ENCODE data around the gene CLK4.

The CLK4 gene

DNA sequence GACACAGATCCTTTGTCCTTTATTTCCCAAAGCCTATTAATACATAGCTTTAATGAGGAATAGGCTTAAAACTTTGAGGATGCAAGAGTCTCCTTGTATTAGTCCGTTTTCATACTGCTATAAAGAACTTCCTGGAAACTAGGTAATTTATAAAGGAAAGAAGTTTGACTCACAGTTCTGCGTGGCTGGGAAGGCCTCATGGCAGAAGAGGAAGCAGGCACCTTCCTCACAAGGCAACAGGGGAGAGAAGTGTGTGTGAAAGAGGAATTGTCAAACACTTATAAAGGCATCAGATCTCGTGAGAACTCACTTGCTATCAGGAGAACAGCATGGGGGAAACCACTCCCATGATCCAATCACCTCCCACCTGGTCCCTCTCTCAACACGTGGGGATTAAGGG, 5.4 kb upstream of the CLK4 start:
- DNase-seq: no peak

GRCh38 chr5:178630951-178631350, 4.1 kb upstream of the CLK4 start:
- DNase-seq: no peak

GRCh38 chr5:178630475-178630930, 3.7 kb upstream of the CLK4 start:
- no peak for DNase-seq

DNA sequence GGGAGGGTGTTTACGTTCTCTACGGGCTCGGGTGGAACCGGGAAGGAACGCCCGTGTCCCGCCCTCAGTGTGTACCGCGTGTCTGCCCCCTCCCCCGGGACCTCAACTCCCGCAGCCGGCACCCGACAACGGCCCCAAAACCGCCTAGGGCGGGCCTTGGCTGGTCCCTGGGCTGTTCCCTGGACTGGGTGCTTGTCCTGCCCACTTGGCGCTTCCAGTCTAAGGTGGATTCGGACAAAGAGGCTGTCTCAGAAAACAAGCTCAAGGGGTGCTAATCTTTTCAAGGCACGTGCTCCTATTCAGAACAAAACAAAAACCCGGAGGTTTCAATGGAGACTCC, 379 bp upstream of the CLK4 start:
- no peak for DNase-seq

- DNase-seq: no peak
These were observed 969 bp downstream of the CLK4 start for GRCh38 chr5:178625679-178626483.

DNA sequence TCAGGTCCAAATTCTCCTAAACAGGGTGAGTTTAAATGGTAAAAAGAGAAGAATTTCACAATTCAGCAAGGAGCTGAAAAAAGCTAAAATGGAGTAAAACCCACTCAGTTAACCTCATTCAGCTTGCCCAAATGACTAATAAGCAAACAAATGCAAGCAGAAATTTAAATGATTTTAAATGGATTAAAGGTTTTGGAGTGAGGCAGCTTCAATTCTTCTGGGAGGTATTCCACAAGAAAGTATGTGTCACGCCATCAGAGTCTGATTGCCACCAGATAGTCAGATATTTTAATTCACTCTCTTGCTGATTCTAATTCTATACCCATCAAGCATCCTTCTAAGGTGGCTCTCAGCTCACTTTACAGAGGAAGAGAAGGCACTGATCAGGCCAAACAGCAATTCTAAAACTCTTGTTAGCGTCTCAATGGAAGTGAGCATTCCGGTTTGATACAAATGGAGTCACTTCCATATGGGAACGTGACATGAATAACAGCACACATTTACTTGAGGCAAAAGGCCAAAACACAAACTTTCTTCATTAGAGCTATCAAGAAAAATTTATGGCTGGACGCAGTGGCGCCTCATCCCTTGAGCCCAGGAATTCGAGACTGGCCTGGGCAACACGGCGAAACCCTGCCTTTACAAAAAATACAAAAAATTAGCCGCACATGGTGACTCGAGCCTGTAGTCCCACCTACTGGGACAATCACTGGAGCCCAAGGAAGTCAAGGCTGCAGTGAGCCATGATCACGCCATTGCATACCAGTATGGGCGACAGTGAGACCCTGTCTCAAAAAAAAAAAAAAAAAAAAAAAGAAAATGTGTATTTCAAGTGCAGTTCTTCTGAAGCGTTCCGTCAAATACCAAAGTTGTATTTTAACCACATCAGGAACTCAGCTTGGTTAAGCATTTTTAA, 2.0 kb downstream of the CLK4 start:
- no peak for DNase-seq

DNA sequence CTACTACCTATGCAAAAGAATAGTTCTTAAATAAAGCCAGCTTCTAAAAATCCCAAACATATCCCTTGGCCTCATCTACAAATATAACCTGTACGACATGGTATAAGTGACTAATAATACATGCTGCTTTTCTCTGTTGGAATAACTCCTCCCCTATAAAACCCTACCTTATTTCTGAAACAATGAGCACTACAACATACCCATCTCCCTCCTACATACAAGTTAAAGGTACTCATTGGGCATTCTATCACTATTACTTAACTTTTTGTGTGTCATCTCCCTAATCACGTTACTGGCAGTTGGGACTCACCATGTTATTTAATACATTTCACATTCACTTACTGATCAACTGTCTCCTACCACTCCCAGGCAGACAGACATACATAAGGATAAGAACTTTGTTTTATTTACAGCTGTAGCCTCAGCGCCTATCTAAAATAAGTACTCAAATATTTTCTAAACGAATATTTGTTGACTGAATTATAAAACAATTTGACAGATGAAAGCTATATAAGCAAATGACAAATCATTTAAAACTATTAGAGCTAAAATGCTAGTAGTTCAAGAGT, 4.1 kb downstream of the CLK4 start:
- DNase-seq: no peak

GRCh38 chr5:178619390-178619789, 7.5 kb downstream of the CLK4 start:
- DNase-seq: no peak

- no peak for DNase-seq
These were observed 14.6 kb downstream of the CLK4 start for GRCh38 chr5:178612299-178612698.

- no peak for DNase-seq
These were observed 20.6 kb downstream of the CLK4 start for GRCh38 chr5:178606269-178606668.

- no peak for DNase-seq
These were observed 21.1 kb downstream of the CLK4 start for GRCh38 chr5:178605788-178606187.

DNA sequence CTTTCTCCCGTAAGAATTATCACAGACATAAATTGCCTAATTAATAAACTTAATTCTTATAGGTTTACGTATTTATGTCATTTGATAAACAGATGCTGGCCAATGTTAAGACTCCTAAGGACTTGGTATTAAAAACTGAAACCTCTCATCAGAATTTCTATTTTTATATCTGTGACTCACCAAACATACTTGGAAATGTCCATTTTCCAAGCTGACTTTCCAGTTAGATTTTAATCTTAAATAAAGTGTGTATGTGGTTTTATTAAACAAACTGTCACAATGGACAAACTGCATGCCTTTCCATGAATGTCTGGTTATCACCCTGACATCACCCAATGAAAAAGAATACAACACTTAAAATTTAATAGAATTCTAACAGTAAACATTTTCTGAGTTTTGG, 24.1 kb downstream of the CLK4 start:
- DNase-seq: no peak

GRCh38 chr5:178595750-178596149, 31.1 kb downstream of the CLK4 start:
- DNase-seq: no peak

DNA sequence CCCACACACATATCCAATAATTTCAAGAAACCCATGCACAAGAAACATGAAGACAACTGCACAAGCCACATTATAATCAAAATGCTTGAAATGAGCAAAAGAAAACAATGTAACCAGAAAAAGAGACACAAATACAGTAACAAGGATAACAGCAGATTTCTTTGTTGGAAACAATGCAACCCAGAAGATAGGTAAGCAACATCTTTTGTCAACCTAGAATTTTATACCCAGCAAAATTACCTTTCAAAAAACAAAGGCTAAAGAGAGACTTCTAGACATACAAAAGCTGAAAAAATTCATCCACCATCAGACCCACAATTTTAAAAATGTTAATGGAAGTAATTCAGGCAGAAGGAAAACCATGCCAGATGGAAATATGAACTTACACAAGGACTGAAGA, 31.7 kb downstream of the CLK4 start:
- no peak for DNase-seq

- no peak for DNase-seq
These were observed 35.9 kb downstream of the CLK4 start for GRCh38 chr5:178590924-178591423.

DNA sequence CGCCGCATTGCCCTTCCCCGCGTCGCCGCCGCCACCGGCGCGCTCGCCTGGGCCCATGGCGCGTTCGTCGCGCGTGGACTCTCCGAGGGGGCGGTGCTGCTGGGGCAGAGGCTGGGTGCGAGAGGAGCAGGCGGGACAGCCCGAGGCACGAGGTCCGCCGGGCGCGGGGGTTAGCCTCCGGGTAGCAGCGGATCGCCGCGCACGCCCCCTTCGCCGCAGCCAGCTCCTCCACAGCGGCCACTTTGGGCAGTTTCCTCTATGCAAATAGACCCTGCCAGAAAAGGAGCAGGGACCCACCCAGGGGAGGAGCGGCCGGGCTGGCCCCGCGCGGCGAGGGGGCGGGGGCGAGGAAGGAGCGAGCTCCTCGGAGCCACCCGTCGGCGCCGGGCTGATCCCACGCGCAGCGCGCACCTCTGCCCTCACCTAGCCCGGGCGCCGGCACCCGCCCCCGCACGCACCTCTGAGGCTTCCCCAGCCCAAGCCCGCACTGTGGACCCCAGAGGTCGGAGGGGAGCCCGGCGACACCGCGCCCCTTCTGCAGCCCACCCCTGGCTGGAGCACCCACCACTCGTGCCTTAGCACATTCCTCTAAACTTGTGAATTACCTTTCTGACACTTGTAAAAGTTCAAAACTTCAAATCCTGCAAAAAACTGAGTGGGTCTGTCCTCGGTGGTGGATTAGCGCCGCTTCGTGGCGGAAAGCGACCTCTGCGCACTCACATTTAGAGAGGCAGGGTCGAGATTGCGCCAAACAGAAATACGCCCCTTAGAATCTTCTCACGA, 36.5 kb downstream of the CLK4 start, which contains the start of gene COL23A1:
TSS of gene COL23A1 (minus strand) at position 253 of the 783 bp plus-strand sequence.
- DNase-seq: peak; percentile 11 to 24

- no peak for DNase-seq
These were observed 37.4 kb downstream of the CLK4 start for GRCh38 chr5:178589180-178590140.

DNA sequence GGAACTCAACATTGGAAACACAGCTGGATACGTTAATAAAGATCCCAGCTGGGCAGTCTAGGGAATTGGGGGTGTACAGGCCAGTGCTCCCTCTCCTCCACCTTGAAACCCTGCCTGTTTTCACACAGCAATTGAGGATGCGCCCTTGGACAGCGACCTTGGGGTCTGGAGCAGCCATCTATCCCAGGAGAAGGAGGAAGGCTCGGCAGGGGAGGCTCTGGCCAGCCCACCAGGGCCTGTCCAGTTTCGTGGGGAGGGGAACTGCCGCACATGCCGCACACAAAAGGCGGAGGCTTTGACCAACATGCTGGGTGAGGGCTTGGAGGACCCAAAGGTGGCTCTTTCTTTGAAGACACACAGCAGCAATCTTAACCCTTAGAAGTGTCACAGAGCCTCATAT, 38.1 kb downstream of the CLK4 start:
- DNase-seq: no peak

DNA sequence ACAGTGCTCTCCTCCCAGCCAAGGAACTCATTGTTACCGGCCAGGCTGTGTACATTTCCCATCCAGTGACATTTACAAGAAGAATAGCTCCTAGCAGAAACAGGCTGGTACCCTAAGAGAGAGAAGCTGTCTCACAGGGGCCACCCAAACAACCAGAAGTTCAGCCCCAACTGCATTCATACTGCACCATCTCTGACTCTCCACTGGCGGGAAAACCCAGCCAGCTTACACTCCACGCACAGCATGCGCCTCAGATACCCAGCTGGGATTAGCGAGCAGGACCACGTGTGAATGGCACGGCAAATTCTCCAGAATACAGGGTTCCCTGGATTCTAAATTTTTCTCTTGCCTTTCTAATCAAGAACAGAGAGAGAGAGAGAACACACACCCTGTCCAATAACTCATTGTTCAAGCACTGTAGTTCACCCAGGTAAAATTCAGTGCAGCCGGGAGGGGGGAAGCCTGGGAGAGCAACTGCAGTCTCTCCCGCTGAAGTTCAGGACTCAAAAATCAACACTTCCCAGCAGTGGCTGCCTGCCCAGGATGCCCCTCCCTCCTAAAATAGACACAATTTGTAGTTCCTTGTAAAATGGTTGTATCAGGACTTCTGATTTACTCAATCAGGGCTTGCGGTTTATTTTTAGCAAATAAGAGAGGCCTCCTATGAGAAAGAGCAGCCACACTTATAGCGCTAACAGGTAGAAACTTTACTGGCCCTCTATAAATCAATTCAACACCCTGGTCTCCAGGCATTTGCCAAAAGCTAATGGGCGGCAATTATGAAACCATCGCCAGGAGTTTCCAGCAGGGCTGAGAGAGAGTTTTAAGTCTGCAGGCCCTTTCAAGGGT, 38.9 kb downstream of the CLK4 start:
- DNase-seq: no peak

- no peak for DNase-seq
These were observed 40.5 kb downstream of the CLK4 start for GRCh38 chr5:178586396-178586795.

Measured in stimulated activated CD4-positive, alpha-beta T cell treated with anti-CD3 and anti-CD28 coated beads, Interleukin-2, amount 100 ng/mL, for 48 hours (primary cell).